ENCODE measurements around the gene SHB.
A peak's percentile ranks its signal among the peaks of the same experiment; 100 is the strongest.

Gene SHB

DNA sequence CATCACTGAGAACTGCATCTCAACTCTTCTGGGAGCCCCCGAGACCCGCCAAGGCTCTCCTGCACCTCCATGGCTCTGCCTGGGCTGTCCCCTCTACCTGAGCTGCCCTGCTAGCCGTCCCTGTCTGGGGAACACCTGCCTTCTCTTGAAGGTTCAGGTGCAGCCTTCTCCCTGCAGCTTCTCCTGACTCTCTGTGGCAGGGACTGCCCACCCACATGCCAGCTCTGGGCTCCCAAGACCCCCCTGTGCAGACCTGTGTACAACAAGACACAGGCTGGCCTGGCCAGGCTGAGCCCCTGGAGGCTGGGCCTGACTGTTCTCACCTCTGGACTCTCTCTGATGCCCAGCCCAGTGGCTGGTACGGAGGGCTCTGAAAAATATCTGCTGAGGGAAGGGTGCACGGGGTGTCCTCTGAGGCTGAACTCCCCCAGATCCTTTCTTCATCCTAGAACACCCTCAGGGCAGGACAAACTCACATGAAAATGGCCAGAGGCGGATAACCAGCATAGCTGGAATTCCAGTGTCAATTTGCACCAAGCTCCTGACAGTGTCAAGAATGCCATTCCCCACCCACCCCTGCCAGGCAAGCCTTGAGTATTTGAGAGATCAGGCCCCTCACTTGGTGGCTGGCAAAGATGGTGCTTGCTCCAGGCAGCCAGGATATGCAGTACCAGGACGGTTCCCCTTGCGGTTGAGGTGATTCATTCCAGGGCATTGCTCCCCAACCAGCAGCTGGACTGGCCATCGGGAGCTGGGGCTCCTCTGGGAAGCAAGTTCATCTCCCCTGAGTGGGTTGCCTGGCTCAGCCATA lies 124.2 kb downstream of the SHB start:
- H4K8ac ChIP-seq (ENCODE audit: low read depth, low read length) = peak overlapping the region; percentile 69
- peaks cover 51 to 68% of the 10 kb centered on the region in 2 experiments for H3K4me1 ChIP-seq (ENCODE audit: control insufficient read depth in 1 of 2, insufficient read depth in 2 of 2, low read length in 2 of 2)
- peak overlapping the region; percentile 93 for H2BK5ac ChIP-seq (ENCODE audit: low read depth, low read length, poor library complexity)
- peak overlapping the region; percentile 90 for H2BK12ac ChIP-seq (ENCODE audit: low read length)
- DNase-seq = peak; percentile 86 to 96
- peak overlapping the region; percentile 77 for H3K14ac ChIP-seq (ENCODE audit: low read length)
- H2BK120ac ChIP-seq (ENCODE audit: insufficient read depth, low read length, poor library complexity) = peak overlapping the region; percentile 98
- peaks cover 43 to 66% of the 10 kb centered on the region in 2 experiments for H3K36me3 ChIP-seq (ENCODE audit: control insufficient read depth in 1 of 2, insufficient read depth in 2 of 2, low read length in 2 of 2)
- H4K12ac ChIP-seq (ENCODE audit: low read depth, low read length) = no peak overlapping the region
- peaks cover 48% of the 10 kb centered on the region for H3K79me1 ChIP-seq (ENCODE audit: low read length)
- peak overlapping the region; percentile 6 for H3K4me2 ChIP-seq (ENCODE audit: low read length)
- H3K4ac ChIP-seq (ENCODE audit: low read depth, low read length) = peak overlapping the region; percentile 56
- no peaks in the 10 kb centered on the region for H3K27me3 ChIP-seq (ENCODE audit: insufficient read depth, low read length)
- peaks cover 11% of the 10 kb centered on the region for H3K79me2 ChIP-seq (ENCODE audit: control insufficient read depth, insufficient read depth, low read length, poor library complexity)
- peaks cover 4% of the 10 kb centered on the region for H3K9me3 ChIP-seq (ENCODE audit: insufficient read depth, low read depth, low read length)
- peak overlapping the region; percentile 86 for H3K18ac ChIP-seq (ENCODE audit: low read length)
- peak overlapping the region; percentile 96 for H2AK5ac ChIP-seq (ENCODE audit: low read length)
- H2AFZ ChIP-seq (ENCODE audit: insufficient read depth, low read length, poor library complexity) = no peak overlapping the region
- no peak overlapping the region for H3K4me3 ChIP-seq (ENCODE audit: low read depth, low read length)
- peak overlapping the region; percentile 80 for H4K91ac ChIP-seq (ENCODE audit: low read depth, low read length)
- H3K27ac ChIP-seq (ENCODE audit: low read depth, low read length) = peak overlapping the region; percentile 95
- H3K23ac ChIP-seq (ENCODE audit: low read length) = no peak overlapping the region
- no peak overlapping the region for H3K9ac ChIP-seq (ENCODE audit: low read length)
- no CpG with 5 or more reads among the region's 9 CpGs for WGBS (ENCODE audit: extremely low coverage, insufficient coverage, insufficient read length)

DNA sequence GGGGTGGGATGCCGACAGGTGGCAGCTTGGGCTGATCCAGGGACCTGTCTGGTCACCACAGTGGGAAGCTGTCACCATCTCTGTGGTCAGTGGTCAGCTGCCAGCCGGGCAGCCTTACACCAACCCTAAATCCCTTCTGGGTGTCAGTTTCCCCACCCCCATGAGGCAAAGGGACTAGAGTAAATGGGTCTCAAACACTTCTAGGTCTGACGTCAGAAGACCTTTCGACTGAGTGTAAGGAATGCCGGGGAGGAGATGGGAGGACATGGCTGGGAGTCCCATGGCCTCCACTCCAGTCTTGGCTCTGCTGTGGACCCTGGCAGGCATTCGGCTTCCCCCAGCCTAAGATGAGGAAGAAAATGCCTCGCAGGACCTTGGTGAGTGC lies 124.8 kb downstream of the SHB start:
- H4K12ac ChIP-seq (ENCODE audit: low read depth, low read length) = peak overlapping the region; percentile 32
- no peaks in the 10 kb centered on the region for H3K27me3 ChIP-seq (ENCODE audit: insufficient read depth, low read length)
- H3K4ac ChIP-seq (ENCODE audit: low read depth, low read length) = peak overlapping the region; percentile 72
- peak overlapping the region; percentile 37 for H3K4me2 ChIP-seq (ENCODE audit: low read length)
- H2AK5ac ChIP-seq (ENCODE audit: low read length) = peak overlapping the region; percentile 96
- H3K9me3 ChIP-seq (ENCODE audit: insufficient read depth, low read depth, low read length) = peaks cover 1% of the 10 kb centered on the region
- peak overlapping the region; percentile 80 for H4K91ac ChIP-seq (ENCODE audit: low read depth, low read length)
- H3K27ac ChIP-seq (ENCODE audit: low read depth, low read length) = peak overlapping the region; percentile 95
- H3K14ac ChIP-seq (ENCODE audit: low read length) = peak overlapping the region; percentile 77
- H3K23ac ChIP-seq (ENCODE audit: low read length) = no peak overlapping the region
- peak overlapping the region; percentile 98 for H2BK120ac ChIP-seq (ENCODE audit: insufficient read depth, low read length, poor library complexity)
- H3K4me1 ChIP-seq (ENCODE audit: control insufficient read depth in 1 of 2, insufficient read depth in 2 of 2, low read length in 2 of 2) = peaks cover 57 to 70% of the 10 kb centered on the region in 2 experiments
- H2AFZ ChIP-seq (ENCODE audit: insufficient read depth, low read length, poor library complexity) = peak overlapping the region; percentile 13
- H4K8ac ChIP-seq (ENCODE audit: low read depth, low read length) = peak overlapping the region; percentile 70
- peak overlapping the region; percentile 93 for H2BK5ac ChIP-seq (ENCODE audit: low read depth, low read length, poor library complexity)
- no peak for DNase-seq
- H3K79me1 ChIP-seq (ENCODE audit: low read length) = peaks cover 51% of the 10 kb centered on the region
- H3K79me2 ChIP-seq (ENCODE audit: control insufficient read depth, insufficient read depth, low read length, poor library complexity) = peaks cover 11% of the 10 kb centered on the region
- peaks cover 42 to 63% of the 10 kb centered on the region in 2 experiments for H3K36me3 ChIP-seq (ENCODE audit: control insufficient read depth in 1 of 2, insufficient read depth in 2 of 2, low read length in 2 of 2)
- H3K18ac ChIP-seq (ENCODE audit: low read length) = peak overlapping the region; percentile 86
- H3K4me3 ChIP-seq (ENCODE audit: low read depth, low read length) = no peak overlapping the region
- peak overlapping the region; percentile 90 for H2BK12ac ChIP-seq (ENCODE audit: low read length)
- no CpG with 5 or more reads among the region's 7 CpGs for WGBS (ENCODE audit: extremely low coverage, insufficient coverage, insufficient read length)
- H3K9ac ChIP-seq (ENCODE audit: low read length) = peak overlapping the region; percentile 12

DNA sequence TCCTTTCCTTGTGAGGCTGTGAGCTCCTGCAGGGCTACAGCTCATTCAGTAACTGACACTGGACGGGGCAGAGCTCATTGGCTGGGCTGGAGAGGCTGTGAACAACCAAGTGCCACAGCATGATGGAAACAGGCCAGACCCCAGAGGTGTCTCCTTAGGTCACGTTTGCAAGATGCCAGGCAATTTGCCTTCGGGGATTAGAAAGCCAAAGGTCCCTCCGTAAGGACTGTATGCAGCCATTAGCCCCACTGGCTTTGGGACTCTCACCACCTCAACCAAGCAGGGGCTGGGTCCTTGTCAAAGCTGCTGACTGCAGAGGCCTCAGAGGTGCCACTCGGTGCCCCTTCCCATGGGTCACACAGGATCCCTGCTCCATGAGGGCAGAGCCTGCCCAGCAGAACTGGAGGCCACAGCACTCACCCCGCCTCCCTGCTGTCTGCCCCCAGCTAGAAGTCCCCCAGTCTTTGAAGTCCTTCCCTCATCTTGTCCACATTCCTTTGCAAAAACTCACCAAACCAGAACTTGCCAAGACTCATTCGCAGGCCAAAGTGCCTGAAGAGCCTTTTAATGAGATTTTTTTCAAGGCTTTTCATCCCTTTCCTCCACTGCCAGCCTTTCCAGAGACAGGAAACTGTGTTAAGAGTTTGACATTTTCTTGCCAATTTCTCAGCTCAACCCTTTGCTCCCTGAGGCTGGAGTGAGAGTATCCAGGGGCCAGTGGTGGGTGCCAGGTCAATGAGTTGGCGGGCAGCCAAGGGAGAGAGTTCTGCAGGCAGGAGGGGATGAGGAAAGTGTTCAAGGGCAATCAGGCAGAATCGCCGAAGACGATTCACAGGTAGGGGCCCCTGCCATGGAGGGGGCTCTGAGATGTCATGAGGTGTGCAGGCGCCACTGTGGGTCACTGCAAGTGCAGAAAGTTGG lies 125.4 kb downstream of the SHB start:
- Histone ChIP-seq H2BK120ac (ENCODE audit: insufficient read depth, low read length, poor library complexity) (peak overlapping the region; percentile 98), H3K9me3 (ENCODE audit: insufficient read depth, low read depth, low read length) (peaks cover 1% of the 10 kb centered on the region), H4K8ac (ENCODE audit: low read depth, low read length) (peak overlapping the region; percentile 70), H3K18ac (ENCODE audit: low read length) (peak overlapping the region; percentile 86), H4K12ac (ENCODE audit: low read depth, low read length) (peak overlapping the region; percentile 32), H3K23ac (ENCODE audit: low read length) (no peak overlapping the region), H3K36me3 (ENCODE audit: control insufficient read depth in 1 of 2, insufficient read depth in 2 of 2, low read length in 2 of 2) (peaks cover 39 to 61% of the 10 kb centered on the region in 2 experiments), H3K4me3 (ENCODE audit: low read depth, low read length) (no peak overlapping the region), H4K91ac (ENCODE audit: low read depth, low read length) (peak overlapping the region; percentile 93), H3K79me2 (ENCODE audit: control insufficient read depth, insufficient read depth, low read length, poor library complexity) (peaks cover 12% of the 10 kb centered on the region), H3K9ac (ENCODE audit: low read length) (no peak overlapping the region), H3K14ac (ENCODE audit: low read length) (peak overlapping the region; percentile 77), H3K27me3 (ENCODE audit: insufficient read depth, low read length) (no peaks in the 10 kb centered on the region), H2AK5ac (ENCODE audit: low read length) (peak overlapping the region; percentile 96), H2BK12ac (ENCODE audit: low read length) (peak overlapping the region; percentile 90), H3K4me2 (ENCODE audit: low read length) (peak overlapping the region; percentile 39), H2AFZ (ENCODE audit: insufficient read depth, low read length, poor library complexity) (peak overlapping the region; percentile 67), H3K27ac (ENCODE audit: low read depth, low read length) (peak overlapping the region; percentile 95), H3K4ac (ENCODE audit: low read depth, low read length) (peak overlapping the region; percentile 72), H3K4me1 (ENCODE audit: control insufficient read depth in 1 of 2, insufficient read depth in 2 of 2, low read length in 2 of 2) (peaks cover 64 to 75% of the 10 kb centered on the region in 2 experiments), H2BK5ac (ENCODE audit: low read depth, low read length, poor library complexity) (peak overlapping the region; percentile 93), H3K79me1 (ENCODE audit: low read length) (peaks cover 56% of the 10 kb centered on the region)
- WGBS (ENCODE audit: extremely low coverage, insufficient coverage, insufficient read length) = no CpG with 5 or more reads among the region's 12 CpGs
- DNase-seq = peak; percentile 70 to 91

DNA sequence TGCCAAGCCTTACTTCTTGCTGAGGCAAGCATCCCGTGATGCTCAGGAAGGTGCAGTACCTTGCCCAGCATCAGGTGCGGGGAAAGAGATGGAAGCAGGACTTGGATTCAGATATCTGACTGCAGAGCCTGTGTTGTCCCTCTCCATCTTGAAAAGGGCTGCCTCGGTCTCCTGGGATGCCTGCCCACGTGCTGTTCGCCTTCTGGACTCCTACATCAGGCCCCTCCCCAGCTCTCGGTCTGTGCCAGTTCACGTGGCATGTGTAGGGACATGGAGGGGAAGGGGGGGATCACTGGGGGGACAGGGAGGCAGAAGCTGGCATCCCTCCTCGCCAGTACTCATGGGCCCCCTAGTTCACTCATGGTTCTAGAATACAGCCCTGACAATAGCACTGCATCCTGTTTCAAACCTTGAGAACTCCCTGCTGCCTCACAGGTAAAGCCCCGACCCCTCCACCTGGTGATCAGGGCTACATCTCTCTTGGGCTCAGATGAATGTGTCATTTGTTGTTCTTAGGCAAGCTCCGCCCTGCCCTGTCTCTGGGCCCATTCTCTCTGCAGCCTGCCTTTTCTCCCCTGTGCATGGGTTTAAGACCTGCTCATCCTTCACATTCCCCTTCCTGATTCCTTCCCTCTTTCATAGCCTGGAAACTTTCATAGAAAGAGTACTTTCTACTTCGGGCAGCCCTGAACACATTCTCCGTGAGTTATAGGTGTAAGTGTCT lies 126.2 kb downstream of the SHB start:
- Histone ChIP-seq H3K27ac (ENCODE audit: low read depth, low read length) (peak overlapping the region; percentile 95), H3K23ac (ENCODE audit: low read length) (no peak overlapping the region), H3K4me1 (ENCODE audit: control insufficient read depth in 1 of 2, insufficient read depth in 2 of 2, low read length in 2 of 2) (peaks cover 69 to 76% of the 10 kb centered on the region in 2 experiments), H3K4me2 (ENCODE audit: low read length) (no peak overlapping the region), H3K79me2 (ENCODE audit: control insufficient read depth, insufficient read depth, low read length, poor library complexity) (peaks cover 14% of the 10 kb centered on the region), H3K18ac (ENCODE audit: low read length) (peak overlapping the region; percentile 58), H4K8ac (ENCODE audit: low read depth, low read length) (peak overlapping the region; percentile 52), H3K4me3 (ENCODE audit: low read depth, low read length) (no peak overlapping the region), H3K9me3 (ENCODE audit: insufficient read depth, low read depth, low read length) (no peaks in the 10 kb centered on the region), H2AFZ (ENCODE audit: insufficient read depth, low read length, poor library complexity) (no peak overlapping the region), H2BK120ac (ENCODE audit: insufficient read depth, low read length, poor library complexity) (peak overlapping the region; percentile 87), H3K9ac (ENCODE audit: low read length) (no peak overlapping the region), H3K79me1 (ENCODE audit: low read length) (peaks cover 60% of the 10 kb centered on the region), H2BK12ac (ENCODE audit: low read length) (peak overlapping the region; percentile 70), H4K91ac (ENCODE audit: low read depth, low read length) (peak overlapping the region; percentile 93), H3K27me3 (ENCODE audit: insufficient read depth, low read length) (no peaks in the 10 kb centered on the region), H3K36me3 (ENCODE audit: control insufficient read depth in 1 of 2, insufficient read depth in 2 of 2, low read length in 2 of 2) (peaks cover 33 to 54% of the 10 kb centered on the region in 2 experiments), H2BK5ac (ENCODE audit: low read depth, low read length, poor library complexity) (peak overlapping the region; percentile 91), H4K12ac (ENCODE audit: low read depth, low read length) (no peak overlapping the region), H3K4ac (ENCODE audit: low read depth, low read length) (peak overlapping the region; percentile 43), H3K14ac (ENCODE audit: low read length) (peak overlapping the region; percentile 65), H2AK5ac (ENCODE audit: low read length) (peak overlapping the region; percentile 35)
- WGBS (ENCODE audit: extremely low coverage, insufficient coverage, insufficient read length) = no CpG with 5 or more reads among the region's 12 CpGs
- DNase-seq = no peak
